Measurements from ENCODE around the gene BCAN. TPM values are rescaled to one million over a fixed set of nuclear protein-coding genes. Genes with fewer than 3 reads are reported as not detected.

BCAN gene
- total RNA-seq, 1 experiment from 2014 or later, result 0.37 TPM

- no TSS peak for BruUV-seq (replicated peaks)
- CTCF ChIA-PET, result interaction anchor here (0.6 to 47.2 kb wide), 57 partner anchors 12 to 305 kb away, joined by 3 to 2415 read pairs (median 5); partner anchors contain the start of genes CRABP2, HDGF, INSRR and ISG20L2
- H3K4me1 Mint-ChIP-seq (ENCODE audit: insufficient read depth, unreplicated experiment), result peaks cover 26% of the 10 kb centered on the region
- H3K27me3 Mint-ChIP-seq (ENCODE audit: insufficient read depth, unreplicated experiment), result peaks cover 37% of the 10 kb centered on the region
- POLR2A ChIA-PET, result interaction anchor here (0.6 to 9.7 kb wide), 10 partner anchors 14 to 79 kb away, joined by 3 to 187 read pairs (median 8); partner anchors contain the start of genes CRABP2, HDGF, ISG20L2 and METTL25B
- H3K9me3 Mint-ChIP-seq (ENCODE audit: unreplicated experiment), result no peaks in the 10 kb centered on the region
- H3K36me3 Mint-ChIP-seq (ENCODE audit: insufficient read depth, unreplicated experiment), result no peaks in the 10 kb centered on the region
- intact Hi-C loops (cut with micrococcal nuclease), result loop anchor here (1.0 kb wide), 4 partner anchors 15 to 200 kb away; partner anchors contain the start of genes CRABP2 and NTRK1
- no peak overlapping the region for H3K4me3 Mint-ChIP-seq (ENCODE audit: unreplicated experiment)
- TF ChIP-seq CTCF (IDR thresholded peaks at IDR 0.05; ENCODE audit: unreplicated experiment), result no peak
- no peak for DNase-seq (ENCODE audit: unreplicated experiment)
- no peak overlapping the region for H3K27ac Mint-ChIP-seq (ENCODE audit: low read depth, unreplicated experiment)
Measured at GRCh38 chr1:156689953-156690674, 48.2 kb downstream of the BCAN start.

- Mint-ChIP-seq H3K9me3 (ENCODE audit: unreplicated experiment) (no peaks in the 10 kb centered on the region), H3K4me3 (ENCODE audit: unreplicated experiment) (no peak overlapping the region), H3K36me3 (ENCODE audit: insufficient read depth, unreplicated experiment) (no peaks in the 10 kb centered on the region), H3K27ac (ENCODE audit: low read depth, unreplicated experiment) (no peak overlapping the region), H3K27me3 (ENCODE audit: insufficient read depth, unreplicated experiment) (peaks cover 37% of the 10 kb centered on the region), H3K4me1 (ENCODE audit: insufficient read depth, unreplicated experiment) (peaks cover 26% of the 10 kb centered on the region)
- no peak for DNase-seq (ENCODE audit: unreplicated experiment)
- CTCF ChIA-PET, result interaction anchor here (1.0 to 47.2 kb wide), 27 partner anchors 13 to 305 kb away, joined by 3 to 2415 read pairs (median 10); partner anchors contain the start of genes CRABP2, HDGF, INSRR and ISG20L2
- intact Hi-C loops (cut with micrococcal nuclease), result no loop called here
- POLR2A ChIA-PET, result interaction anchor here (0.8 to 9.7 kb wide), 10 partner anchors 12 to 78 kb away, joined by 3 to 187 read pairs (median 8); partner anchors contain the start of genes CRABP2, HDGF, ISG20L2 and METTL25B
- BruUV-seq (replicated peaks), result no TSS peak
- no peak for TF ChIP-seq CTCF (IDR thresholded peaks at IDR 0.05; ENCODE audit: unreplicated experiment)
Measured at GRCh38 chr1:156690675-156691036, 48.7 kb downstream of the BCAN start.

GRCh38 chr1:156691191-156691590 is 49.3 kb downstream of the BCAN start:
- intact Hi-C loops (cut with micrococcal nuclease), result no loop called here
- peaks cover 38% of the 10 kb centered on the region for H3K27me3 Mint-ChIP-seq (ENCODE audit: insufficient read depth, unreplicated experiment)
- POLR2A ChIA-PET, result interaction anchor here (0.6 to 9.7 kb wide), 7 partner anchors 10 to 194 kb away, joined by 3 to 187 read pairs (median 7); partner anchors contain the start of genes CRABP2, ISG20L2 and METTL25B
- no peak overlapping the region for H3K4me3 Mint-ChIP-seq (ENCODE audit: unreplicated experiment)
- TF ChIP-seq CTCF (IDR thresholded peaks at IDR 0.05; ENCODE audit: unreplicated experiment), result no peak
- DNase-seq (ENCODE audit: unreplicated experiment), result no peak
- peaks cover 26% of the 10 kb centered on the region for H3K4me1 Mint-ChIP-seq (ENCODE audit: insufficient read depth, unreplicated experiment)
- CTCF ChIA-PET, result interaction anchor here (0.5 to 47.2 kb wide), 16 partner anchors 13 to 306 kb away, joined by 3 to 2415 read pairs (median 17); partner anchors contain the start of genes CRABP2, INSRR, ISG20L2 and METTL25B
- no peak overlapping the region for H3K27ac Mint-ChIP-seq (ENCODE audit: low read depth, unreplicated experiment)
- BruUV-seq (replicated peaks), result no TSS peak
- no peaks in the 10 kb centered on the region for H3K36me3 Mint-ChIP-seq (ENCODE audit: insufficient read depth, unreplicated experiment)
- no peaks in the 10 kb centered on the region for H3K9me3 Mint-ChIP-seq (ENCODE audit: unreplicated experiment)
